HG02588 (cell line): ENCODE results near the gene NDST3.
A peak's percentile ranks its signal among the peaks of the same experiment; 100 is the strongest.

ENCODE experiments used
- ATAC-seq: cut with Tn5 transposase; IDR thresholded peaks from one replicate; pipeline ENCODE4 v1.9.1; 2021; ENCODE audit warnings: mild to moderate bottlenecking, moderate library complexity; ENCODE audit not compliant: unreplicated experiment

NDST3 gene

DNA sequence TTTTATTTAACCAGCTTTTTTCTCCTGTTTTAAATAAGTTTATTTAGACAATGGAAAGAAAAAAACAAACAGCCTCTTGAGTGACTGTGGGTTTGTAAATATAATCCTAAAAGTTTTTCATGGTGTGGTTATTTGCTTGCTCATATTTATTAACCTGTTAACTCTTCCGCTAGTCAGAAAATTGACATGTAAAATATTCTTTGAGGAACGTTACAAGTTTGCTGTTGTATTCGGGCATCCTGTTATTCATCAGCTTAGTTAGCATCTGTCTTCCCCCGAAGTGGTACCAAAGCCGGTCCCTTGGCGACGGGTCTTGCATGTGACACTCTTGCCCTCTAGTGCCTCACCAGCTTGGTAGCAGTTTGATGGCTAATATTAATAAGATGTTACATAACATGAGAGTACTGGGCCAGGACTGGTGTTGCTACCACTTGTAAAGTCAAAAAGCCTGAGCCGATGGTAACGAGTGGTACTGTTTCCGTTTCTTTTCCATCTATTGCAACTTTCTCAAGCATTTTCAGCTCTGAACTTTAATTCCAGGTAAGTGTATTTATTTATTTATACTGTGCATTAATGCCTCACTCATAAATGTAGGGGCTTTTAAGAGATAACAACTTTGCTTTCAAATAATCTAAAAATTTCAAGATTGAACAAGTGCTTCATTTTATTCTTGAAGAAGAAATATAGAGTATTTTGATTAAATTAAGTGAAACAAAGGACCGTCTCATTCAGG, at the start of gene NDST3:
TSS of gene NDST3 (plus strand) at position 434 of the 733 bp plus-strand sequence. CDS start 19,425 bp downstream, outside the sequence.
- peak; percentile 67 for ATAC-seq

- ATAC-seq = no peak
Measured at GRCh38 chr4:117986321-117986720, 48.0 kb upstream of the NDST3 start.

DNA sequence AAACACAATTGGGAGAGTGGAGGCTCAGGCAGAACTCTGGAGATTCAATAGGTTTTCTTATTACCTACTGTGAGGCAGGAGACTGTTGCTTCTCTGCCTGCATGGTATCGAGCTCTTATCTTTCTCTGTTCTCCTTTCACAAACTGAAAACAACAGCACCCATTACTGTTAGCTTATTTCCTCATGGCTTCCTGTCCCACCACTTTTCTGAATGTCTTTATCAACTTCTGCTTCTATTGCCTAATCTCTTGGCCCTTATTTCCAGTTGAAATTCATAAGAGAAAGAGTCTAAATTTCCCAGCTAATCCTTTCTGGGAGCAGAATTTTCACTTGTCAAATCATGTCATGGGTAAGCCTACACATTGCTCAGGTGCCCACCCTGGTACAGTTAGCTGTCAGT, 46.8 kb upstream of the NDST3 start:
- ATAC-seq = no peak

DNA sequence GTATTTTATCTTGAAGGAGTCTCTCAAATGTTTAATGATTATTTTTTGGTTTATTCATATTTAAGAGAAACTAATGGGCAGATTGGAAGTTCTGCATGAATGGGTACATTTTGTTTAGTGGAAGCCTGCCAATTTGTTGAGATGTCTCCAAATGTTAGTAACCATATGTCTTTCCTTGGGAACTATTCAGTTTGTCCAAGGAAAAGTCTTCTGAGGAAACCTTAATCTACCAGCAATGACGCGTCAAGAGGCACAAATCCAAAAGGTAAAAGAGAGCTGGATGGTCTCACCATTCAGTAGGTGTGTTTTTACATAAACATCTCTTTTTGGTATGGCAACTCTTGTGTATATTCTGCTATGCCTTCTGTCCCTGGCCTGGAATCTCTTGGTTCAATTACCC, 37.4 kb upstream of the NDST3 start:
- ATAC-seq = no peak

- no peak for ATAC-seq
Measured at GRCh38 chr4:118004088-118004487, 30.2 kb upstream of the NDST3 start.

DNA sequence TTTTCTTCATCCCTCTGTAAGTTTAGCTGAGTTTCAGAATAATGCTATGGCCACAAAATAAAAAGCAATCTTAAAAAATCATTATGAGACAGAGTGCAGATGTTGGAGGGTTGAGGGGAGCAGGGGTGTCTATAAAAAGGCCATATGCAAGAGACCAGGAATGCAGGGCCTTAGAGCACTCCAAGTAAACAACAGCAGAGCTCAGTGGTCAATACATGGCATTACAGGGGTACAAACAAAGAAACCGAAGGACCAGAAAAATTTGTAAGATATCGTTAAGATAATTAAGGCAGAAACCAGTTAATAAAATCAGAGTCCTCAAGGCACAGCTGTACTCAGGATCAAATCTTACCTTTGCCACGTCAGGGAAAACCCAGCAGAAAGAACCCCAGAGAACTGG, 28.4 kb upstream of the NDST3 start:
- ATAC-seq = no peak

- no peak for ATAC-seq
Measured at GRCh38 chr4:118012142-118012541, 22.1 kb upstream of the NDST3 start.

DNA sequence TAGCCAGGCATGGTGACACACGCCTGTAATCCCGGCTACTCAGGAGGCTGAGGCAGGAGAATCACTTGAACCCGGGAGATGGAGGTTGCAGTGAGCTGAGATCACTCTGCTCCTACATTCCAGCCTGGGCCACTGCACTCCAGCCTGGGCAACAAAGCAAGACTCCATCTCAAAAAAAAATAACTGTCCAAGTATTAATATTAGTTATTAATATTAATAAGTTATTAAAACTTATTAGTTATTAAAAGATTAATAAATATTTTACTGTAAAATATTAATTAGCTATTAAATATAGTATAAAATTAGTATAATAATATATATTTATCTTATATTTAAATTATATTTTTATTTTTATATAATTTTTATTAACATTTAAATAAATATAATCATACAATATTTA, 19.5 kb upstream of the NDST3 start:
- no peak for ATAC-seq

DNA sequence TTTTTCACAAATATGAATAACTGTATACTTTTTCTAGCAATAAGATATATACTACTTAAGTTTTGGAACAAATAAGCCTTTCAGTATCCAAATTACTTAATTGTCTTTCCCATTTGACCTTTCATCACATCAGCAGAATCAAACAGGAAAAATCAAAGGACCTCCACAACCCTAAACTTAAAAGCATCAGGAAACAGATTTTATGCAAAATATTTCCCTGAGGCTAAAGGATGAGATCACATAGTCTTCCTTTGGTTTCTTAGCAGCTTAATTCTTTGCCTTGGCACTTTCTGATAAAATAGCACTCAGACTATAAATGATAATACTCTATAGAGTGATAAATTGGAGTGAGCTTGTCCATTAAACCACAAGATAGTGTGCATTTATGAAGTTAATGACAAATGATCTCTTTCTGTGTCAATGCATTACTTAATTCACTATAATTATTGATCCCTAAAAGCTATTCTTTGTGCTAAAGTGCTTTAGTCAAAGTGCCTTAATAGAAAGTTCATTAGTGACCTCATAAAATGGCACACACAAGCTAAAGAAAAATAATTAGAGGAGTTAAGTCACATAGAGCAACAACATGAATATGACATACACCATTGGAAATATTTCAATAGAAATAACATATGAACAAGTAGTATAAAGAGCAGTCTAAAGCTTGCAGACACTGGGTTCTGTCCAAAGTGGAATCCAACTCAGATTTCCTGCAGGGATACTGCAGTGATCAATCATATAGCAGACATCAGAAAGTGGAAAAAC, 15.7 kb upstream of the NDST3 start:
- ATAC-seq = no peak

- no peak for ATAC-seq
Measured at GRCh38 chr4:118026806-118027205, 7.5 kb upstream of the NDST3 start.

DNA sequence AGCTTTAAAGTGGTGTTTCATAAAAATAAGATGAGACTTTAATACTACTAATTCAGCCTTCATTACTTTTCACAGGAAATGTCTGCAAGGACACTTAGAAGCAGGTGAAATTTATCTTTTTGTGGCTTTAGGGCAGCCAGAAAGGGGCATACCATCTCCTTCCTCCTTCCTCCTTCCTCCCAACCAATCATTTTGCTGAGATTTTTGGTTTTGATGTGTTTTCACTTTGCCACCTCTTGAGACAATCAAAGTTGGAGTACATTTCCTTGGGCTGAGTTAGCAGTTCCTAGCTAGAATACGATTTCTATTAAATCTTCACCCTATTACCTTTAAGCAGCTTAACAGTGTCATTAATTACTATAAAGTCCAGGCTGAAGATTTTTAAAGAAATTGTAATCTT, 5.1 kb upstream of the NDST3 start:
- no peak for ATAC-seq

DNA sequence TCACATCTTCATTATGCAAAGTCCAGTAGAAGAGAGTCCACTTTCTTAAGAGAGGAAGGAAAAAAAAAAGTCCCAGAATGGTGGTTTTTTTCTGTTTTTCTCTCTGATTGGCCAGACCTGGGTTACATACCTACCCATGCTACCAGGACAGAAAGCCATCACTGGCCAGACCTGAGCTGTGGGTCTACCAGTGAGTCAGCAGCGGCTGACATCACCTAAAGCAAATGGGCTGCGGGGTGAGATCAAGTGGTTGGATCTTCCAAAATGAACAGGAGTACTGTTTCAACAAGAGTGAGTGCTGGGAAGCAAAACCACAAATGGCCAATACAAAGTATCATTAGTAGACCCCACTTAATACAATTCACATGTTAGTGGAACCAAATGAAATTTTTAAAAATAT, 1.6 kb upstream of the NDST3 start:
- ATAC-seq = no peak

DNA sequence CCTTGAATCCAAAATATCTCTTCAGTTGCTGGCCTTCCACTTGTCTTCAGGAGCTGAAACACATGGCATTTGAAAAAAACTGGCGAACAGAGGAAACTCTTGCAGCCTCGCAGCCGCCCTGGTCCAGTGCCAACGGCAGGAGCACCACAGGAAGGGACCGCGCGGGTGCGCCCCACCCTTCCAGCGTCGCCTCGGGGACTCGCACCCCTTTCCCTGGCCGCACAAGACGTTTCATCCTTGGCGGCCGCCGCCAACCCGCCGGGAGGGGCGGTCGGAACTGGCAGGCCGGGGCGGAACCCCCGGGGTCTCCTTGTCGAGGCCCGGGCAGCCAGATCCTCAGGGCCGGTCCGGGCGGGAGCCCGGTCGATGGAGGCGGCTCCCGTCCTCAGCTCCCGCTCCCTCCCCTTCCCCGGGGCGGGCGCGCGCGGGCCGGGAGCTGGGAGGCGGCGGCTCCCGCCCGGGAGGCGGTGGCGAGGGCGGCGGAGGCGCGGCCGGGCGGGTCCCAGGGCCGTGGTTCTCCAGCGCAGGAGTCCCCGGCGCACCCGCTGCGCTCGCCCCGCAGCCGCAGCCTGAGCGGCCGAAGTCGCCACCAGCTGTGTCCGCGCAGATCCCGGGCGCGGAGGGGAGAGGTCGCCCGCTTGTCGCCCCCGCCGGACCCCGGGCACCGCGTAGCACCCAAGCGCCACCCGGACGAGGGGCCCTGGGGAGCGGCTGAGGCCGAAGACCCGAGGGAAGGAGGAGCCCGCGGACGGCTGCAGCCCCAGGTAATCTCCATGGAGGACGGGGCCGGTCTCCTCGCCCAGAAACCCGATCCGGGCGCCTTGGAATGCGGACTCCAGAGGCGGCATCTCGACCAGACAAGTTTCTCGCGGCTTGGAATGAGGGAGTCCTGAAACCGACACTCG, 886 bp upstream of the NDST3 start:
- no peak for ATAC-seq

DNA sequence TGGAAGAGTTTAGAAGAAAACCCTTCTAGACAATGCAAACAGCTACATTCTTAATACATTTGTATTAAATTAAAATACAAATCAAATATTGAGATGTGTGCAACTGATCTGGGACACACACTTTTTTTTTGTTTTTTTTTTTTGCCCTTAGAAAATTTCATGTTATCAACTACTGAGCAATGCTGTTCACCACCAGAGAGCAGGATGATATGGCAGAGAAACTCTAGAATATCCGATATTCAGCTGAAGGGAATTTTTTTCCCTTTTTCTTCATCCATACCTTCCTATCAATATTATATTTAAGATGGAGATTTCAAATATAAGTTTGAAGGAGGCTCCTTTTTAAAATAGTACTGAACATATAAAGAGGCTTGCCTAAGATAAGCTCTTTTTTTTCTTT, 1.0 kb downstream of the NDST3 start:
- no peak for ATAC-seq

GRCh38 chr4:118036336-118036735, 2.0 kb downstream of the NDST3 start:
- ATAC-seq = no peak

GRCh38 chr4:118037955-118038354, 3.7 kb downstream of the NDST3 start:
- ATAC-seq = no peak

DNA sequence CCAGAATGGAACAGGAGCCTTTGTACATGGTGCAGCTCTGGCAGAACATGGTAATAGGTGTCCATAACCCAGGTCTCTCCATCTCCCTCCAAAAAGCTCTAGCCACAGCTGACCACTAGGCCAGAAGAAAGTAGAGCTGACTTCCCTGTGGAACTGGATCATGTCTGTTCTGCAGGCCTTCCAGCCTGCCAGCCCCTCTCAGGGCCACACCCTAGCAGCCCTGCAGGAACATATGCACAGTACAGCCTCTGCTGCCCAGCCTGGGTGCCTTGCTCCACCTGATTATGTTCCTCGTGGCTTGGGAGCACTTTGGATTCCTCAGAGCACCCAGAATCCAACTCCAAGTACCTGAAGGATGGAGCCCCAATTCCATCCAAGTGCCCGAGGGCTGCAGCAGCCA, 12.0 kb downstream of the NDST3 start:
- ATAC-seq = no peak

DNA sequence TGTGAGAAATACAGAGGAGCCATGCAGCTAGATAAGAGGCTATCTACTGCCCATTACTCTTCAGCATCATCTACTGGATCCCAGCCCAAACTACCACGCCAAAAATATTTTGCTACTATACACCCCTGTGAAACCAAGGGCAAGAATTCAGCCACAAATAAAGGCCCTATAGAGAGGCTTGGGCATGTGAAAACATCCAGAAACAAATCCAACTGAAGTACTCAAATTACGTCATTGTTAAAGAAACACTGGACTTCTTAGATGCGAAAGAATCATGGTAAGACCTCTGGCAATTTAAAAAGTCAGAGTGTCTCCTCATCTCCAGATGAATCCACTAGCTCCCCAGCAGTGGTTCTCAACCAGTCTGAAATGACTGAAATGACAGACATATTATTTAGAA, 12.8 kb downstream of the NDST3 start:
- ATAC-seq = no peak

GRCh38 chr4:118058955-118059354, 24.7 kb downstream of the NDST3 start:
- no peak for ATAC-seq

- ATAC-seq = no peak
Measured at GRCh38 chr4:118059397-118059796, 25.1 kb downstream of the NDST3 start.

GRCh38 chr4:118076958-118077766, 42.9 kb downstream of the NDST3 start:
- ATAC-seq = peak; percentile 84
